Activated naive CD4-positive, alpha-beta T cell treated with anti-CD3 and anti-CD28 coated beads, Interleukin-2, amount 50 U/mL, for 16 hours (primary cell): ENCODE results near the gene TCP11L2.

Experiments used
- DNase-seq: peaks from one replicate; pipeline ENCODE4 v3.0.0-alpha.2; 2020

TCP11L2 gene

GRCh38 chr12:106302401-106303201 lies at the start of gene TCP11L2:
Gene TCP11L2 (plus strand): TSS chr12:106302733. CDS start chr12:106311076, 8,343 bp downstream.
- peak; percentile 91 for DNase-seq

- no peak for DNase-seq
These were observed 47.8 kb upstream of the TCP11L2 start for GRCh38 chr12:106254724-106255123.

GRCh38 chr12:106255493-106255892 lies 47.0 kb upstream of the TCP11L2 start:
- no peak for DNase-seq

GRCh38 chr12:106255952-106256351 lies 46.6 kb upstream of the TCP11L2 start:
- DNase-seq: no peak

GRCh38 chr12:106256524-106256923 lies 46.0 kb upstream of the TCP11L2 start:
- DNase-seq: no peak

GRCh38 chr12:106258226-106258625 lies 44.3 kb upstream of the TCP11L2 start:
- DNase-seq: no peak

- no peak for DNase-seq
These were observed 43.6 kb upstream of the TCP11L2 start for GRCh38 chr12:106258935-106259334.

GRCh38 chr12:106265116-106265515 lies 37.4 kb upstream of the TCP11L2 start:
- no peak for DNase-seq

GRCh38 chr12:106267535-106267934 lies 35.0 kb upstream of the TCP11L2 start:
- DNase-seq: no peak

- no peak for DNase-seq
These were observed 33.3 kb upstream of the TCP11L2 start for GRCh38 chr12:106269150-106269771.

GRCh38 chr12:106271575-106272505 lies 30.7 kb upstream of the TCP11L2 start:
- DNase-seq: no peak

- DNase-seq: no peak
These were observed 29.0 kb upstream of the TCP11L2 start for GRCh38 chr12:106273491-106273890.

- DNase-seq: no peak
These were observed 28.5 kb upstream of the TCP11L2 start for GRCh38 chr12:106274012-106274411.

GRCh38 chr12:106274575-106275121 lies 27.9 kb upstream of the TCP11L2 start:
- DNase-seq: no peak

- DNase-seq: no peak
These were observed 27.1 kb upstream of the TCP11L2 start for GRCh38 chr12:106275458-106275857.

GRCh38 chr12:106276032-106276740 lies 26.3 kb upstream of the TCP11L2 start:
- no peak for DNase-seq

GRCh38 chr12:106280106-106280505 lies 22.4 kb upstream of the TCP11L2 start:
- DNase-seq: no peak

- DNase-seq: no peak
These were observed 21.3 kb upstream of the TCP11L2 start for GRCh38 chr12:106281056-106281782.

- no peak for DNase-seq
These were observed 20.7 kb upstream of the TCP11L2 start for GRCh38 chr12:106281804-106282203.

GRCh38 chr12:106282457-106283097 lies 20.0 kb upstream of the TCP11L2 start:
- peak; percentile 49 for DNase-seq
